HG03097 (cell line): Measurements from ENCODE around the gene CSNK1E.

Experiments
- ATAC-seq: cut with Tn5 transposase; IDR thresholded peaks from one replicate; pipeline ENCODE4 v1.9.1; 2021; ENCODE audit not compliant: unreplicated experiment, low FRiP score

Gene CSNK1E

DNA sequence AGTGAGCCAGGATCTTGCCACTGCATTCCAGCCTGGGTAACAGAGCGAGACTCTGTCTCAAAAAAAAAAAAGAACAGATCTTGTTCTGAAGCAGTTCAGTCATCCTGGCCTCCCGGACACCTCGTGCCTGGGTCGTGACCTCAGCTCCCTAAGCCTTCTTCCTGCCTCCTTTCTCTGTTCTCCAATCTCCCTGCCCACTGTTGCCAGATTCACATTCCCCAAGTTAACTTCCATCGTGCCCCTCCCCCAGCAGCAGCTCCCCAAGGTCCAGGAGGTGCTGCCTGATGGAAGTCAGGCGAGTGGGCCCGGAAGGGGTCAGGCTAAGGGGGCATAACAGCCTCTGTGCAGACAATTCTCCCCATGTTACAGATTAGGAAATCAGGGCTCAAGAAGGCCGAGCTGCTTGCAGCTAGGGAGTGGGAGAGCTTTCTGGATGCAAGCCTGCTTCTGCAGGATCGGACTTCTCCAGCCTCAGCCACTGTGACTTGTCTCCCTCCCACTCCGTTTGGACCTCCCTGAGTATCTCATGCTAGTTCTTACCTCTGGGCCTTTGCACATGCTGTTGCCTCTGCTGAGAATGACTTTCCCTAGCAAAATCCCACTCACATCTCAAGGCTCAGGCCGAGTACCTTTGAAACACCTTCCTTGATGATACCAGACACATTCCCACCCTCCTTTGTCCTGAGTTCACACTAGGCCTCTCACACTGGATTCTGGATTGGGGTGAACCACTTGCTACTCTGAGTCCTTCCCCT, 30.1 kb downstream of the CSNK1E start:
- no peak for ATAC-seq

DNA sequence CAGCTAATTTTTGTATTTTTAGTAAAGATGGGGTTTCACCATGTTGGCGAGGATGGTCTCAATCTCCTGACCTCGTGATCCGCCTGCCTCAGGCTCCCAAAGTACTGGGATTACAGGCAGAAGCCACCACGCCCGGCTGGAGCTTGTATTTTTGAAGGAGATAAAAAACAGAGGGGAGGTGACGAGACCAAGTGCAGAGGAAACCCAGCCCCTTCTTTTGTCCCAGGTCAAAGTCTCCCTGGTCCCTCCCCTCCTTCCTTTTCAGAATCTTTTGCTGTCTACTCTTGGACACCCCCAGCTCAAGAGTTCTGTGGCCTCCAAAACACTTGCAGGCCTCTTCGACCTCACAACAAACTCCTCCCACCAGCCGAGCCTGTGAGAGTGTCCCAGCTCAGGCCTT, 32.2 kb downstream of the CSNK1E start:
- ATAC-seq = no peak

DNA sequence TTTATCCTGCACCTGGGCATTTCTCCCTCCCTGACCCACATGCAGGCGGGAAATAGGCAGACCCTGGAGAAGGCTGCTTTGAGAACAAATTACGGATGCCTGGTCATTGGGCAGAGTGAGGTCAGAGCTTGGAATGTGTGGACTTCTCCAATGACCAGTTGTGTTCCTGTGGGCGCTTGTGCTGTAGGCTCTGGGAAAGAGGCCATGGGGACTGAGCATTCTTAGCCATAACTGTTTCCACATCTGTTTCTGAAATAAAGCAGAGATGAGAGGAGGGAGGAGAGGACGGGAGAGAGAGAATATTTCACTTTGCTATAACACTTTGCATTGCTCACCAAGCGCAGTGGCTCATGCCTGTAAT, 33.2 kb downstream of the CSNK1E start:
- ATAC-seq = no peak

DNA sequence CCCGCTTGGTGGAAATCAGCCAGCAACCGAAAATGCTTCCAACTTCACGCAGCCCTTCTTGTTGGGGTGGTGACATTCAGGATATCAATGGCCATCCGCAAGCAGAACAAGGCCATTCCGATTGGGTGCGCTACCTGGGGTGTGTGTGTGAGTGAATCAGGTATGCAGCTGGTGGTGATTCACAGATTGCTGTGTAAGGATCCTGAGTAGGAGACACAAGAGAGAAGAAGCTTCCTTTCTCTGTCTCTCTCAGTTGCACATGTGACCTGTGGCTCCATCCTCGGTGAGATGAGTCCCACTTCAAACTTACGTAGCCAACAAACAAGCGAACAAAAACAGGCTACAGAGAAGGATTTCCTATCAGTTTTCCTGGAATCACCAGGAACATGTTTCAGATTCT, 34.8 kb downstream of the CSNK1E start:
- no peak for ATAC-seq

DNA sequence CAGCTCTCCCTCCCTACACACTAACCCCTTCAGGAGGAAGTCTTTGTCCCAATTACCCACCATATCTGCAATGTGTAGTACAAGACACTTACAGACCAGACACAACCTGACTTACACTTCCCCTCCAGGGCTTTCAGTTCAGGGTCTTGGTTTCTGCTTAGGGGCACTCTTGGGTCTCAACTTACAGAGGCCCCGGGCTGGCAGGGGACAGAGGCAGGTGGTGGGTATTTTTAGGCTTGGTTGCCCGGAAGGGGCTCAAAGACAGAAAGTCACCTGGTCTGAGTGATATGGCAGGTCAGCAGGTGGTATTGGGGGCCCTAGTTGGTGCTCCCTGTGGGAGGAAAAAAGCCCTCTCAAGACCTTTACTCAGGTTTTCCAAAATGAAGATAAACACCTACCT, 41.1 kb downstream of the CSNK1E start:
- no peak for ATAC-seq

DNA sequence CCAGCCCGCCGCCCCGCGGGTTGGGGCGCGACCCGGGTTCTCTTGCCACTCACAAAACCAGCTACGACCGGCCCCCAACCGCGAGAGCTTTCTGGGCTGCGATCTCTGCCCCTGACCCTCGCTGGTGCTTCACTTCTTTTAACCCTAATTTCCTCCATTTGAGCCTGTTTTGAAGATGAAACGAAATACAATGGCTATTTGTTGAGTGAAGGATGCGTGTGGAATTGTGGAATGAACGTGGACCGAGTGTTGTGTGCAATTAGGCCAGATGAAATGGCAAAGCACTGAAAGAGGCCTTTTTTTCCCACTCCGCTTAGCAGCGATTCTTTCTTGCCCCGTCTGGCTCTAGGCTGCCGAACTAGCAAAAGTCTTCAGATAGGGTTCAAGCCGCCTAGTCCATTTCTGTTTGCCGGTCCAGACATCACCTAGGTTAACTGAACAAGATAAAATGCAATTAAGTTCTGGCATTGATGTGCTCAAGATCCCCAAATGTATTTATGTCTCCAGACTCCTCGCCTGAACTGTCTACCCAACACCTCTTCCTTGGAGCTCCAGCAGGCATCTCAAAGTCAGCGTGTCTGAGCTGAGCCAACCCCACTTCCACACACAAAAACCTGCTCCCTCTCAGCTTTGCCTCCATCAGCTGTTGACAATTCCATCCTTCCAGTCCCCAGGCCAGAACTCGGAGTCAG, 44.0 kb downstream of the CSNK1E start:
- ATAC-seq = no peak

DNA sequence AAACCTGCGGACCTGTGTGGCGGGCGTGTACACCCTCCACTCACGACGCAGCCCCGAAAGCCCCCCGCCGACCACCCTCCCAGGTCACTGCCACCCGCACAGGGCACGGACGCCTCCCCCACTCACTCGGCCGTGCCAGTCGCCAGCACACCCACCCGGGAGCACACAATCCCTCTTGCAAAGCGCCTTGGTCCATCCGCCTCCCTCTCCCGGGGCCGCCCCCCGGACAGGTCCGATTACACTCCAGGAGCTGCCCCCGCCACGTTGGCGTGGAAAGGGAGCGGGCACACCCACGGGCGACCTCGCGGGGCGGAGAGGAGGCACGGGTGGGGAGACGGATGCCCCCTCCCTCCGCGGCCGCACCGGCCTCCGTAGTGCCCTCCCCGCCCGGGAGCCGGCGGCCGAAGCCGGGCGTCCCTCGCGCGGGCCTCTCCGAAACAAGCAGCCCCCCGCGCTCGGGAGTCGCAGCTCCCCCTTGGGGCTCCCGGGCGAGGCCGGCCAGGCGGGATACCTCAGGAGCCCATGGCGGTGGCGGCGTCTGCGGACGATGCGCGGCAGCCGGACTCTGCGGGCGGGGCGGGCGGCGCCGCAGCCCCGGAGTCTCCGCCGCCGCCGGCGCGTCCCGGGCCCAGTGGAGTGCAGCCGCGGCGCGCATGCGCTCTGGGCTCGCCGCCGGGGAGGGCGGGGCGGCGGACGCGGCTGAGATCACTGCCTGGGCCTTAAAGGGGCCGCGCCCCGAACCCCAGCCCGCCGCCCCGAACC, 44.7 kb downstream of the CSNK1E start, which contains the start of gene TMEM184B:
Gene TMEM184B (minus strand): TSS at position 638 of the 762 bp plus-strand sequence. CDS start 25,049 bp downstream, outside the sequence.
- ATAC-seq = no peak

DNA sequence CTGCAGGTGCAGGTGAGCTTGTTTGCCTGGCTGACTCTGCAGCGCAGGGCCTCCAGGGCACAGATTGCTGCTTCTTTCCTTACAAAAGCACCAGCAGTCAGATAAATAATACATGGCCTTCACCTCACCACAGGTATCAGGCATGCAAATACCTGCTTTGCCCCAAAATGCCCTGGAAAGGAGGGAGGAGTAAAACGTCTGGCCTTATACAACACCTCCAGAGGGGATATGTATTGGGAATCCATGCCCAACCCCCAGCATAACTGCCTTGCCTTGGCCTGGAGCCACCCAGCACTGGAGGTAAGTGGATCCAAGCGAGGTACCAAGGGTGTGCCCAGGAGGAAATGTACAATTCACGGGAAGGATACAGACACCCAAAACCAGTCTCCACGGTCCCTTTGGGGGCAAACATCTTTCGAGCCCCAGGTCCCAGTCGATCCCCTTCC, 45.3 kb downstream of the CSNK1E start:
- no peak for ATAC-seq

DNA sequence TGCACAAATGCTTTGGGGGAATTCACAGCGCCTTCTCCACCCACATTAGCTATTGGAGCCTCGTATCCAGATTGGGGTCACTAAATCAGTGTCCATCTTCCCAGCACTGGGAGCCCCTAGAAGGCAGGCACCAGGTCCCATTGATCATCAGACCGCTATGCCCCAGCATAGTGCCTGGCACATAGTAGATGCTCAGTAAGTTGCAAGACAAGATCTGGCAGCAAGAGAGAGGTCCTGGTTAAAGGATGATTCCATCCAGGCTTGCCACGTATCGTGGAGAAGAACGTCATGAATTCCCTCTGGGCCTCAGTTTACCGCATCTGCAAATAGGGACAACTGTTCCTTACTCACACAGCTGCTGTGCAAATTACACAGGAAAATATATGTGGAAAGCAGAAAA, 46.1 kb downstream of the CSNK1E start:
- no peak for ATAC-seq

DNA sequence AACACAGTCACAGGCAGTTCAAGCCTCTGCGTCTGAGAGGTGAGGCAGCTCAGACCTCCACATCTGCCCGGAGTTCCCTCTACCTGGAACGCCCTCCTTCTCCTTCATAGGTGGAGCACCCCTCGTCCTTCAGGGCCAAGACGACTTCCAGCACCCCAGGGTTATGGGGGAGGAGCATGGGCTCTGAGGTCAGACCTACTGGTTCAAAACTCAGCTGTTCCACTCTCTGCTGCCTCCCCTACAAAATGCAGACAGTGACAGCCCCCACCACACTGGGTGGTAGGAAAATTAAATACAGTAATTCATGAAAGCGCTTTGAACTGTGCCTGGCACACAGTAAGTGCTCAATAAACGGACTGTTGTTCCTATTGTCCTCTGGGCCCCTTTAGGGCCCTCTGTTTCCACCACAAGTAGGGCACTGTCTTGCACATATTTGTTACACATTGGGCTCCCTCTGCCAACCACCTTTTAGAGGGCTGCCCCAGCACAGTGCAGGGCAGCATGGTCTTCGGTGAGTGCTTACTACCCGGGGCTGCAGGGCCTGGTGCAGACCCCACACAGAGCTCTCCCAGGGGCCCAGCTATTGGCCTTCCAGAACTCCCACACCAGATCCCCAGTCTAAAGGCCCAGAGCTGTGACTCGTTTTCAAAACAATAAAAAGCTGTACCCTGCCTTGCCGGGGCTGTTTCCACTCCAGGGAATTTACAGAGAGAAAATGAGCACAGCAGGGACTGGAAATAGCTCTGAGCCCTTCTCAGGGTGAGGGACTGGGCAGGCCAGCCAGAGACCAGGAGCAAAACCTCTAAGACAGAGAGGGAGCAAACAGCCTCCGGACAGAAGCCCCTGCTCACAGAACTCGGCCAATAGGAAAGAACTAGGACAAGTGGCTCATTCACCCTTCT, 46.9 kb downstream of the CSNK1E start:
- ATAC-seq = no peak

DNA sequence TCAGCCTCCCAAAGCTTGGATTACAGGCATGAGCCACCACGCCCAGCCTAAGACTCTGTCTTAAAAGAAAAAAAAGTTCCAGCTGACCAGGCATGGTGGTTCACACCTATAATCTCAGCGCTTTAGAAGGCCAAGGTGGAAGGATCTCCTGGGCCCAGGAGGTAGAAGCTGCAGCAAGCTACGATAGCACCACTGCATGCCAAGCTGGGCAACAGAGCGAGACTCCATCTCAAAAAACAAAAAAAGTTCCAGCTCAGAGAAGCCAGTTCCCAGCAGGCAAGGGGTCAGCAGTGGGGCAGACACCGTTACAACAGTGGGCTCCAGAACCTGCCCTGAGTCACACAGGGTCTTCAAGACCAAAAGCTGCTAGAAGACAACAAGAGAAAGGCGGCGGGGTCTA, 47.8 kb downstream of the CSNK1E start:
- no peak for ATAC-seq

DNA sequence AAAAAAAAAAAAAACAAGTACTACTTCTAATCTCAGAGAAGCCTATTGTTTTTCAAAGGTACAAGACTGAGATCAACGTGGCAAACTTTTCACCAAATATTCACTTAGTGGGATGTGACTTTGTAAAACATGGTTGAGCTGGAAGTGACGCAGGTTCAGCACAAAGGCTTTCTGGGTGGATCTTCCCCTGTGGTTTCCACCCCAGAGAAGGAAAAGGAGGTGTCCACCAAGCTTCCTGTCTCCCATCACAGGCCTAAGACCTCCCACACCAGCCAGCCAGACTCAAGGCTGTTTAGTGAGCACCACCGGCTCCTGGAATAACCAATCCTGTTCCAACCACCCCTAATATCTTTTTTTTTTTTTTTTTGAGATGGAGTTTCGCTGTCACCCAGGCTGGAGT, 50.1 kb downstream of the CSNK1E start:
- ATAC-seq = no peak

DNA sequence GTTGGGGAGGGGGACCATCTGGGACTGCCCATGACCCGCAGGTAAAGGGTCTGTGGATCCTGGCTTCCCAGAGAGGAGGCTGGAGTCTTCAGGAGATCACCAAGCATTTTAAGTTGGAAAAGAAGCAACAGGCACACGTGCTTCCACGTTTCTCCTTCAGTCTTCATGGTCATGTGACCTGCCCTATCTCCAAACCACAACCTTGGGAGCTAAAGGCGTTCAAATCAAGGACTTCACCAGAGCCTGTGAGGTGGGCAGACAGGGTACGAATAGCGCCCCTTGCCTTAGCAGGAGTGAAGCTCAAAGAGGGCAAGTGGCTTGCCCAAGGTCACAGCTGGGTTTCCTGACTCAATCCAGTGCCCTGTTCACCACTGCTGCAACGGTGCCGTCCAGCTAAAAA, 51.1 kb downstream of the CSNK1E start:
- ATAC-seq = no peak

DNA sequence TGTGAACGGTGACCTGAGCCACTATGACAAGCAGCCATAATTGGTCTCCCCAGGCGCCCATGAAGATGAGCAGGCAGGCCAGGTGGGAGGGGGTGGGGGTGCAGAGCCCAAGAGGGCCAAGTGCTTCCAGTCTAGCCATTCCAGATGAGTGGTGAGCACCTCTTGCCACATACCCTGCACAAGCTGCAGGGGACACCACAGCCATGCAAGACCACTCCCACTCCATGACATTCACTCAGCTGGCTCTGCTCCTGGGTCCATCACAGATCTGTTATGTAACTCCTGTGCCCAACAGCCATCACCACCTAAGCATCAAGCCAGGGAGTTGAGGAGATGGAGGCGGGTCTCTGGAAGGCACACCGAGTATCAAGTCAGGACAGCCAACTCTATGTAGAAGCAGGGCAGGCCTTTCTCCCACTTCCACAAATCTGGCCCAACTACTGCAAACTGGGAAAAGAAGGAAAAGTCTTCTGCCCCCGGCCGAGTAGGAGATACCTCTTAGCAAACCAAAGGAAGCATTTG, 52.9 kb downstream of the CSNK1E start:
- no peak for ATAC-seq

DNA sequence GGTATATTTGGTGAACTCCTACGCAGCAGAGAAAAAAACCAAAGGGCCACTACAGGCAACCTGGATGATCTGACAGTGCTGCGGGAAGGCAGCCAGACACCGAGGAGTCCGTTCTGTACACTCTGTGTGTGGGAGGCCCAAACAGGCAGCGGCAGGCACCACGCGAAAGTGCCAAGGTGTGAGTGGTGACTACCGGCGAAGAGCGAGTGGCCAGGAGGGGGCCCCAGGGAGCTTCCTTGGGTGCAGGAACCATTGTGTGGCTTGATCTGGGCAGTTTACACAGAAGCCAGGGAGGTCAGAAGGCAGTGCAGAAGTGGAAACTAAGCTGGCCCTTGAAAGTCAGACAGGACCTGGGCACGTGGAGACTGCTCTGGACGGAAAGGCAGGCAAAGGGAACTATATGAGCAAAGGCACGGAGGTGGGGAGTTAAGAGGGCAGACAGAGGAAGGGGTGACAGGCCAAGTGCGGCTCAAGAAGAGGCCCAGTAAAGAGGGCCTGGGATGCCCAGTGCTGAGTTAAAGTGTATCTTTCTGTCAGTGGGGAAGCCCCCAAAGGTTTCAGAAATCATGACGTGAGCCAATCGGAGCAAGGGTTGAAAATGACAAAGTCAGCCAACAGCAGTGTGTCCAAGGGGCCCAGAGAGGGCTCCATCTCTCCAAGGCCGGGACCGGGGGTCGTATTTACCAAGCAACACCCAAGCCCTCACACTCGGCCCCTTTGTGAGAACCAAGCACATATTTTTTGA, 55.0 kb downstream of the CSNK1E start:
- ATAC-seq = no peak

DNA sequence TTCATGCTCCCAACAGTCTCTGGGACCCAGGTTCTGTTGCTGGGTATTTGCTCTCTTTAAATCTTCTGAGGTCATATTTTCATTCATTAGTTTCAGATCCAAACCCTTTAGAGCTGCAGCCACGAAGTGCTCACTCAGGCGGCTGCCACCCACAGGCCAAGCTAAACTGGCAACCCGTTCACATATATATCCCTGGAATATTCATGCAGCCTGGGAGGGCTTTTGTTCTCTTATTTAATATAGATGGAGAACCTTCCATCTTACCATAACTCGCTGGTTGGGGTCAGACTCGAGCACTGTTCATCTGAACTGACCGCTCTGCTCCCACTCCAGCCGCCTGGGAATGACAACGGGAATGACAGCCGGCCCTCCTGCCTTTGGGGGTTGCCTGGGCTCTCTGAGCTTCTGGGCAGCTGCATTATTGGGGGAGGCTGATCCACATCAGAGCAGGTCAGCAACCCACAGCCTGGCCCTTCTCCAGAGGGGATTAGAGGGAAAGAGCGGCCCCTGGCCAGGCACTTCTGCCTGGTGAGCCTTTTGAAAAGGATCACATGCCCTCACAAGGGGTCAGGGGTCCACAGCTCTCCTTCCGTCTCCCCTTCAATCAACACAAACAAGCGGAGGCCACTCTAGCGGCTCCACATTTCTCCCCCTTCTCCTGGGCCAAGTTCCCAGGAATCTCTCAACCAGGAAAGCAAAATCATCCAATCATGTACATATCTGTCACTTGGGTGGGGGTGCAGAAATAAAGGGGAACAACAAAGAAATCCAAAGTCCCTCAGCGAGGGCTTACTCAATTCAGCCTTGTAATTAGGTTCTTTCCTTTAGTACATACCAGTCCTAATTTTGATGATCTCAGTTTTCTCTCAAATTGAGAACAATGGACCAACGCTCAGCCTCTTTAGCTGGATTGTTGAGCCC, 56.2 kb downstream of the CSNK1E start:
- no peak for ATAC-seq

DNA sequence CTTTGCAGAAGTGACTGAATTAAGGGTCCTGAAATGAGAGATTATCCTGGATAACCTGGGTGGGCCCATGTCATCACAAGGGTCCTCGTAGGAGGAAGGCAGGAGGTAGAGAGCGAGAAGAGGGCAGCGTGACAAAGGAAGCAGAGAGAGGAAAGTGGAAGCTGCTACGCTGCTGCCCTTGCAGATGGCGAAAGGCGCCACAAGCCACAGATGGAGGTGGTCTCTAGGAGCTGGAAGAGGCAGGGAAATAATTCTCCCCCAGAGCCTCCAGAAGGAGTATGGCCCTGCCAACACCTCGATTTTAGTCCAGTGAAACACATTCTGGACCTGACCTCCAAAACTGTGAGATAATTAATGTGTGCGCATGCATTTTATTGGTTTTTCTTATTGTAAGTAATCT, 57.9 kb downstream of the CSNK1E start:
- no peak for ATAC-seq

DNA sequence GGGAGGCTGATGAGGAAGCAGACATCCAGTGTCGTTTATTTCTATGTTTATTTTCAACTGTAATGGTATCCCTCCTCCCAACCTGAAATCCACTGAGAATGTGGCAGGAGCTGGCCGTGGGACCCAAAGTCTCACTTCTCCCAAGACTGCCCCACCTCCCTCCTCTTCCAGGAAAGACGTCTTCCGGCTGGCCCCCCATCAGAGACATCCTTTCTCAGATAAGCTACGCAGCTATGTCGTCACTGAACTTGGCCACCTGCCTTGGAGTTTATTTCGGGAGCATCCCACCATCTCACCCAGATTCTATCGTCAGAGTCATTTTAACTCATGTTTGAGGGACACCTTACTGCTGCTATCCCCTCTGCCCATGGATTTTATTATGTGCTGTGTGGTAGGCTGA, 58.3 kb downstream of the CSNK1E start:
- ATAC-seq = no peak
